SK-N-SH (cell line): ENCODE measurements around the gene RBM20. TPM values are rescaled to one million over a fixed set of nuclear protein-coding genes. Genes with fewer than 3 reads are reported as not detected.

Experiments
- CTCF ChIA-PET: fragments of 300-600, 350-600 bp; formaldehyde crosslinking; extraction: SDS; loops from one replicate; lab custom pipeline; 2021; lab: Yijun Ruan, JAX
- POLR2A ChIA-PET: fragments of 350-600 bp; sonication (Branson Sonifier 250); formaldehyde crosslinking; extraction: SDS; loops from one replicate; lab custom pipeline; 2020; ENCODE audit warnings: antibody characterized with exemption, inconsistent platforms; lab: Yijun Ruan, JAX
- DNase-seq: peaks from one replicate; pipeline ENCODE4 v3.0.0; 2012
- H2AFZ ChIP-seq: fragments of 200-600 bp; sonication (generic); 2 replicates; pipeline ENCODE4 v1.8.1; 2016; ENCODE audit warnings: antibody characterized with exemption, mild to moderate bottlenecking, low read depth
- H3F3A ChIP-seq: fragments of 200-600 bp; sonication (generic); replicated peaks from 2 replicates; pipeline ENCODE3; 2016; ENCODE audit warnings: antibody characterized with exemption, mild to moderate bottlenecking; ENCODE audit not compliant: insufficient read depth
- H3K27ac ChIP-seq, 2 experiments: fragments of 200-500 bp in 1 of 2; fragments of 200-600 bp in 1 of 2; sonication (Bioruptor generic) in 1 of 2; sonication (generic), shearing (Covaris generic) in 1 of 2; 2 replicates each; pipeline versions ENCODE4 v1.5.1 to v1.6.1; 2014 to 2016; ENCODE audit warnings: low read depth in 2 of 2, inconsistent platforms in 1 of 2, low read length in 1 of 2, mild to moderate bottlenecking in 1 of 2, mixed read lengths in 1 of 2
- H3K27me3 ChIP-seq: fragments of 200-600 bp; sonication (generic), shearing (Covaris generic); 2 replicates; pipeline ENCODE4 v1.6.1; 2016; ENCODE audit warnings: mixed run types; ENCODE audit not compliant: insufficient read depth
- H3K36me3 ChIP-seq, 2 experiments: fragments of 200-500 bp in 1 of 2; fragments of 200-600 bp in 1 of 2; sonication (Bioruptor generic) in 1 of 2; sonication (generic) in 1 of 2; replicated peaks in 1 of 2; 2 replicates each; pipeline versions ENCODE3 to v1.5.1; 2014 to 2016; ENCODE audit warnings: low read length in 1 of 2, mild to moderate bottlenecking in 1 of 2; ENCODE audit not compliant: insufficient read depth in 2 of 2, control insufficient read depth in 1 of 2
- H3K4me1 ChIP-seq, 2 experiments: fragments of 200-500 bp in 1 of 2; fragments of 200-600 bp in 1 of 2; sonication (Bioruptor generic) in 1 of 2; sonication (generic), shearing (Covaris generic) in 1 of 2; 2 replicates each; pipeline versions ENCODE4 v1.5.1 to v1.6.1; 2014 to 2016; ENCODE audit warnings: low read depth in 1 of 2, low read length in 1 of 2, mixed run types in 1 of 2; ENCODE audit not compliant: insufficient read depth in 2 of 2, control insufficient read depth in 1 of 2
- H3K4me2 ChIP-seq: fragments of 200-600 bp; sonication (generic), shearing (Covaris generic); 2 replicates; pipeline ENCODE4 v1.6.1; 2017; ENCODE audit warnings: mixed run types
- H3K4me3 ChIP-seq, 2 experiments: fragments of 200-500 bp in 1 of 2; fragments of 200-600 bp in 1 of 2; sonication (Bioruptor generic) in 1 of 2; sonication (generic), shearing (Covaris generic) in 1 of 2; 2 replicates each; pipeline versions ENCODE4 v1.5.1 to v1.8.1; 2014 to 2016; ENCODE audit warnings: low read depth in 2 of 2, inconsistent platforms in 1 of 2, low read length in 1 of 2, mild to moderate bottlenecking in 1 of 2, mixed read lengths in 1 of 2, moderate library complexity in 1 of 2
- H3K79me2 ChIP-seq: fragments of 200-600 bp; sonication (generic); 2 replicates; pipeline ENCODE4 v1.8.1; 2017; ENCODE audit warnings: mild to moderate bottlenecking; ENCODE audit not compliant: insufficient read depth
- H3K9ac ChIP-seq: fragments of 200-600 bp; sonication (generic); 2 replicates; pipeline ENCODE4 v1.6.1; 2017; ENCODE audit warnings: mixed run types
- H3K9me2 ChIP-seq: fragments of 200-600 bp; sonication (generic); 2 replicates; pipeline ENCODE4 v1.6.1; 2017; ENCODE audit warnings: mixed run types
- H3K9me3 ChIP-seq: fragments of 200-600 bp; sonication (generic); 2 replicates; pipeline ENCODE4 v1.6.1; 2017; ENCODE audit warnings: mixed run types, mild to moderate bottlenecking, moderate library complexity
- H4K20me1 ChIP-seq: fragments of 200-600 bp; sonication (generic); 2 replicates; pipeline ENCODE4 v1.6.1; 2017; ENCODE audit warnings: mild to moderate bottlenecking, mixed run types; ENCODE audit not compliant: insufficient read depth
- CTCF ChIP-seq: fragments of 200-600 bp; sonication (generic); IDR thresholded peaks from 2 replicates; pipeline ENCODE4 v1.6.1; 2017; ENCODE audit warnings: antibody characterized with exemption, mild to moderate bottlenecking, moderate library complexity
- EZH2phosphoT487 ChIP-seq: fragments of 200-600 bp; sonication (generic); IDR thresholded peaks from 2 replicates; pipeline ENCODE4 v1.6.1; 2017; ENCODE audit warnings: low read depth, mixed run types, mild to moderate bottlenecking, antibody characterized with exemption, moderate library complexity, borderline replicate concordance
- NRF1 ChIP-seq: IDR thresholded peaks from 2 replicates; pipeline ENCODE4 v1.6.1; 2012; ENCODE audit warnings: low read depth, mild to moderate bottlenecking, low read length
- REST ChIP-seq: IDR thresholded peaks from 2 replicates; pipeline ENCODE4 v1.6.1; 2012; ENCODE audit warnings: mild to moderate bottlenecking, low read depth, low read length, moderate library complexity
- SMC3 ChIP-seq: IDR thresholded peaks from 2 replicates; pipeline ENCODE4 v1.6.1; 2012; ENCODE audit warnings: low read depth, low read length, improper control_type of control experiment
- TCF12 ChIP-seq: IDR thresholded peaks from 2 replicates; pipeline ENCODE4 v1.4.0; 2012
- WGBS: methylation state at CpG from one replicate; pipeline ENCODE4 v1.1.6; 2017; ENCODE audit warnings: low lambda C conversion rate; 5-methylcytosine and 5-hydroxymethylcytosine counted together
- polyA plus RNA-seq, 3 experiments: library from polyadenylated mRNA; depleted of rRNA; stranded (reverse); fragments of >200 nt; gene quantifications; 2 replicates each; pipeline ENCODE4 v1.2.3, GENCODE V29; 2012
- TF ChIP-seq, protein P1 (sequence below): fragments of 150-350 bp; IDR thresholded peaks from 2 replicates; pipeline ENCODE4 v1.6.1; 2017; ENCODE audit warnings: antibody characterized with exemption, low read length, low read depth, borderline replicate concordance
- TF ChIP-seq, protein P2 (sequence below): IDR thresholded peaks from 2 replicates; pipeline ENCODE4 v1.4.0; 2012; ENCODE audit warnings: low read depth, borderline replicate concordance

Gene RBM20
- polyA plus RNA-seq, 1 of the 3 experiments (the other 2 are of a cell fraction) = 0.64 TPM

GRCh38 chr10:110852947-110853346 is 208.8 kb downstream of the RBM20 start:
- H3K9me2 ChIP-seq = no peaks in the 10 kb centered on the region
- ChIA-PET CTCF (interaction anchor here (0.7 kb wide), 1 partner anchor 15 kb away, joined by 3 read pairs; no protein-coding TSS in a partner anchor), POLR2A (no interaction called here)
- H2AFZ ChIP-seq = no peak overlapping the region
- no peaks in the 10 kb centered on the region for H3K79me2 ChIP-seq
- H4K20me1 ChIP-seq = no peaks in the 10 kb centered on the region
- H3F3A ChIP-seq = no peaks in the 10 kb centered on the region
- no peaks in the 10 kb centered on the region for H3K27me3 ChIP-seq
- H3K4me3 ChIP-seq = no peak overlapping the region
- no peak for DNase-seq
- TF ChIP-seq REST (no peak), SMC3 (no peak), EZH2phosphoT487 (no peak), TCF12 (no peak), NRF1 (no peak), CTCF (no peak)
- TF ChIP-seq, protein P1, sequence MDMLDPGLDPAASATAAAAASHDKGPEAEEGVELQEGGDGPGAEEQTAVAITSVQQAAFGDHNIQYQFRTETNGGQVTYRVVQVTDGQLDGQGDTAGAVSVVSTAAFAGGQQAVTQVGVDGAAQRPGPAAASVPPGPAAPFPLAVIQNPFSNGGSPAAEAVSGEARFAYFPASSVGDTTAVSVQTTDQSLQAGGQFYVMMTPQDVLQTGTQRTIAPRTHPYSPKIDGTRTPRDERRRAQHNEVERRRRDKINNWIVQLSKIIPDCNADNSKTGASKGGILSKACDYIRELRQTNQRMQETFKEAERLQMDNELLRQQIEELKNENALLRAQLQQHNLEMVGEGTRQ = no peak
- TF ChIP-seq, protein P2, sequence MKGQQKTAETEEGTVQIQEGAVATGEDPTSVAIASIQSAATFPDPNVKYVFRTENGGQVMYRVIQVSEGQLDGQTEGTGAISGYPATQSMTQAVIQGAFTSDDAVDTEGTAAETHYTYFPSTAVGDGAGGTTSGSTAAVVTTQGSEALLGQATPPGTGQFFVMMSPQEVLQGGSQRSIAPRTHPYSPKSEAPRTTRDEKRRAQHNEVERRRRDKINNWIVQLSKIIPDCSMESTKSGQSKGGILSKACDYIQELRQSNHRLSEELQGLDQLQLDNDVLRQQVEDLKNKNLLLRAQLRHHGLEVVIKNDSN = no peak
- H3K36me3 ChIP-seq = no peaks in the 10 kb centered on the region
- H3K4me2 ChIP-seq = no peak overlapping the region
- no peak overlapping the region for H3K9ac ChIP-seq
- H3K9me3 ChIP-seq = no peaks in the 10 kb centered on the region
- no peak overlapping the region for H3K27ac ChIP-seq
- WGBS = 75% methylated on average over 4 of the region's 4 CpGs
- peaks cover 0 to 16% of the 10 kb centered on the region in 2 experiments; a peak in 2 of 4 replicates for H3K4me1 ChIP-seq
